Activated effector memory CD4-positive, alpha-beta T cell treated with anti-CD3 and anti-CD28 coated beads, Interleukin-2, amount 50 U/mL, for 16 hours (primary cell): ENCODE results near the gene CABYR.
"Not testable (repeated sequence)": the region's sequence is repeated elsewhere in the genome, so short reads cannot be mapped to it uniquely, and the experiment has no call there.

ENCODE experiments used
- DNase-seq: peaks from one replicate; pipeline ENCODE4 v3.0.0-alpha.2; 2020

The CABYR gene

GRCh38 chr18:24130494-24130893, 8.4 kb upstream of the CABYR start:
- DNase-seq = no peak

- no peak for DNase-seq
Observed at GRCh38 chr18:24136967-24137373, 1.9 kb upstream of the CABYR start.

GRCh38 chr18:24138409-24138788, 463 bp upstream of the CABYR start:
- DNase-seq = no peak

- DNase-seq = no peak
Observed at GRCh38 chr18:24140697-24141096, 1.8 kb downstream of the CABYR start.

- DNase-seq = no peak
Observed at GRCh38 chr18:24142376-24142775, 3.5 kb downstream of the CABYR start.

- not testable (repeated sequence) for DNase-seq
Observed at GRCh38 chr18:24149591-24149990, 10.7 kb downstream of the CABYR start.

- DNase-seq = no peak
Observed at GRCh38 chr18:24153397-24153796, 14.5 kb downstream of the CABYR start.

GRCh38 chr18:24157855-24158254, 19.0 kb downstream of the CABYR start:
- no peak for DNase-seq

- DNase-seq = no peak
Observed at GRCh38 chr18:24160086-24160485, 21.2 kb downstream of the CABYR start.

GRCh38 chr18:24161304-24161703, 22.4 kb downstream of the CABYR start:
- DNase-seq = no peak

GRCh38 chr18:24168496-24168895, 29.6 kb downstream of the CABYR start:
- DNase-seq = no peak

- no peak for DNase-seq
Observed at GRCh38 chr18:24170360-24170759, 31.5 kb downstream of the CABYR start.

- DNase-seq = no peak
Observed at GRCh38 chr18:24173997-24174396, 35.1 kb downstream of the CABYR start.

GRCh38 chr18:24176727-24177416, 38.0 kb downstream of the CABYR start:
- peak; percentile 76 for DNase-seq

- no peak for DNase-seq
Observed at GRCh38 chr18:24177499-24178133, 38.8 kb downstream of the CABYR start.

- DNase-seq = no peak
Observed at GRCh38 chr18:24180048-24180447, 41.2 kb downstream of the CABYR start.

GRCh38 chr18:24181806-24182205, 42.9 kb downstream of the CABYR start:
- DNase-seq = no peak

GRCh38 chr18:24185805-24186204, 46.9 kb downstream of the CABYR start:
- DNase-seq = no peak

GRCh38 chr18:24187049-24187448, 48.2 kb downstream of the CABYR start:
- no peak for DNase-seq

GRCh38 chr18:24187689-24188088, 48.8 kb downstream of the CABYR start:
- DNase-seq = no peak

GRCh38 chr18:24188120-24188519, 49.3 kb downstream of the CABYR start:
- no peak for DNase-seq

- no peak for DNase-seq
Observed at GRCh38 chr18:24189007-24189528, 50.2 kb downstream of the CABYR start.

GRCh38 chr18:24189664-24190346, 50.9 kb downstream of the CABYR start:
- DNase-seq = no peak

- DNase-seq = no peak
Observed at GRCh38 chr18:24190590-24190989, 51.7 kb downstream of the CABYR start.
